K562 (cell line): ENCODE results near the gene PPP1R37. TPM values are rescaled to one million over a fixed set of nuclear protein-coding genes. Genes with fewer than 3 reads are reported as not detected.
A peak's percentile ranks its signal among the peaks of the same experiment; 100 is the strongest.

Experiments used
- ATAC-seq: fragments of 200-7000 bp; cut with Tn5 transposase; 3 replicates; pipeline ENCODE4 v1.9.1; 2020; ENCODE audit warnings: moderate library complexity
- BruUV-seq: library from RNA; stranded (reverse); fragments of 400-500 nt; replicated peaks from 2 replicates; lab custom pipeline; 2021; lab: Mats Ljungman, UMichigan
- CTCF ChIA-PET: fragments of 300-600 bp; formaldehyde crosslinking; extraction: SDS; loops from one replicate; lab custom pipeline; 2021; ENCODE audit warnings: low intra/inter-chr PET ratio; lab: Yijun Ruan, JAX
- POLR2A ChIA-PET: fragments of 300-600, 350-650 bp; sonication (Branson Sonifier 250); formaldehyde crosslinking; extraction: SDS; loops from one replicate; lab custom pipeline; 2021; ENCODE audit warnings: antibody characterized with exemption, inconsistent platforms; lab: Yijun Ruan, JAX
- DNase-seq, 4 experiments: peaks; one replicate each; pipeline versions ENCODE4 v3.0.0 to v3.0.0-alpha.2; 2011 to 2018; ENCODE audit warnings: low spot score in 3 of 4, mixed read lengths in 3 of 4; ENCODE audit errors: extremely low read depth in 1 of 4
- FAIRE-seq: peaks from 2 replicates; lab custom pipeline; 2011; peaks lifted over from hg19 to GRCh38; lab: Jason Lieb, UNC
- H2AFZ ChIP-seq: 2 replicates; pipeline ENCODE4 v1.6.0; 2011; ENCODE audit warnings: low read depth, low read length, control low read depth, inconsistent platforms
- H3K27ac ChIP-seq: fragments of 200-600 bp; 3 replicates; pipeline ENCODE4 v1.8.0; 2011; ENCODE audit warnings: low read depth, mild to moderate bottlenecking, control low read depth, inconsistent platforms, low read length, moderate library complexity, mixed read lengths; ENCODE audit errors: extremely low read depth
- H3K27me3 ChIP-seq, 2 experiments: fragments of 300-600 bp in 1 of 2; 2 replicates in 1 of 2; 3 replicates in 1 of 2; pipeline versions ENCODE4 v1.6.0 to v1.8.0; 2011; ENCODE audit warnings: inconsistent platforms in 2 of 2, low read length in 2 of 2, mild to moderate bottlenecking in 1 of 2, mixed read lengths in 1 of 2, moderate library complexity in 1 of 2; ENCODE audit not compliant: control insufficient read depth in 2 of 2, insufficient read depth in 2 of 2
- H3K36me3 ChIP-seq: fragments of 300-600 bp; 3 replicates; pipeline ENCODE4 v1.8.0; 2011; ENCODE audit warnings: mild to moderate bottlenecking, low read length, inconsistent platforms; ENCODE audit not compliant: control insufficient read depth, insufficient read depth
- H3K4me1 ChIP-seq, 2 experiments: fragments of 200-600 bp in 1 of 2; replicated peaks in 1 of 2; 2 replicates in 1 of 2; 3 replicates in 1 of 2; pipeline versions ENCODE4 v1.5.1 to v1.8.0; 2011; ENCODE audit warnings: inconsistent platforms in 2 of 2, low read length in 2 of 2, mild to moderate bottlenecking in 1 of 2, mixed read lengths in 1 of 2, moderate library complexity in 1 of 2; ENCODE audit not compliant: control insufficient read depth in 2 of 2, insufficient read depth in 2 of 2
- H3K4me2 ChIP-seq: 2 replicates; pipeline ENCODE4 v1.6.1; 2011; ENCODE audit warnings: low read length, control low read depth, inconsistent platforms, mixed read lengths; ENCODE audit not compliant: insufficient read depth
- H3K4me3 ChIP-seq: fragments of 200-600 bp; sonication (generic), shearing (Covaris generic); 2 replicates; pipeline ENCODE4 v1.5.1; 2016; ENCODE audit warnings: control low read depth, inconsistent platforms
- H3K79me2 ChIP-seq: fragments of 200-600 bp; 3 replicates; pipeline ENCODE4 v1.8.0; 2011; ENCODE audit warnings: low read length, inconsistent platforms; ENCODE audit not compliant: control insufficient read depth, insufficient read depth
- H3K9ac ChIP-seq, 2 experiments: 2 replicates each; pipeline versions ENCODE4 v1.6.0 to v1.6.1; 2011; ENCODE audit warnings: low read depth in 2 of 2, low read length in 2 of 2, control low read depth in 1 of 2, inconsistent platforms in 1 of 2, mild to moderate bottlenecking in 1 of 2, mixed read lengths in 1 of 2; ENCODE audit not compliant: insufficient read depth in 1 of 2
- H3K9me1 ChIP-seq: one replicate; pipeline ENCODE4 v1.6.0; 2011; ENCODE audit warnings: inconsistent platforms, mild to moderate bottlenecking, low read length, moderate library complexity; ENCODE audit not compliant: control insufficient read depth, insufficient read depth
- H3K9me3 ChIP-seq: replicated peaks from 2 replicates; pipeline ENCODE4 v1.5.1; 2011; ENCODE audit warnings: low read depth, low read length, inconsistent platforms; ENCODE audit not compliant: control insufficient read depth, insufficient read depth
- H4K20me1 ChIP-seq: replicated peaks from 2 replicates; pipeline ENCODE4 v1.6.1; 2011; ENCODE audit warnings: low read length, inconsistent platforms, mixed read lengths; ENCODE audit not compliant: control insufficient read depth, insufficient read depth
- HSF4 ChIP-seq: fragments of 250-450 bp; sonication (Bioruptor Pico); IDR thresholded peaks from 2 replicates; pipeline ENCODE4 v2.1.2; 2022; ENCODE audit warnings: mild to moderate bottlenecking, moderate library complexity, borderline replicate concordance
- KLF16 ChIP-seq: IDR thresholded peaks from 2 replicates; pipeline ENCODE4 v1.6.1; 2016; ENCODE audit warnings: antibody characterized with exemption
- POLR2G ChIP-seq: fragments of 200-400 bp; formaldehyde crosslinking; IDR thresholded peaks from 2 replicates; pipeline ENCODE4 v1.6.1; 2017; ENCODE audit warnings: low read depth, mild to moderate bottlenecking, antibody characterized with exemption, low read length, moderate library complexity
- ZNF263 ChIP-seq: sonication (generic); formaldehyde crosslinking; IDR thresholded peaks from 2 replicates; pipeline ENCODE4 v1.8.0; 2022; ENCODE audit warnings: mild to moderate bottlenecking, missing genetic modification reagents, borderline replicate concordance
- WGBS: fragments of 100-300 bp; shearing (Covaris generic); methylation state at CpG from one replicate; pipeline ENCODE4 v1.1.6; 2016; ENCODE audit warnings: low coverage, mixed read lengths; ENCODE audit not compliant: insufficient coverage; ENCODE audit errors: missing lambda C conversion rate; 5-methylcytosine and 5-hydroxymethylcytosine counted together
- in situ Hi-C: fragments of 300-500 bp; cut with MboI; formaldehyde crosslinking; loops from 4 replicates; pipeline ENCODE4 v1.15.0; 2018; ENCODE audit warnings: inconsistent platforms, mixed read lengths
- intact Hi-C: fragments of 100-400 bp; cut with micrococcal nuclease; formaldehyde crosslinking; loops from 2 replicates; pipeline ENCODE4 v1.14.2; 2022
- polyA plus RNA-seq, 8 experiments: library from polyadenylated mRNA; depleted of rRNA in 4 of 8; stranded (reverse) in 5 of 8; unstranded in 3 of 8; fragments of >200 nt; fragmentation: Nextera tagmentation in 2 of 8; fragmentation: Illumina TruSeq in 1 of 8; extraction: Ambion mirVana in 2 of 8; extraction: Trizol in 1 of 8; gene quantifications; 2 replicates each; pipeline versions ENCODE4 v1.2.1 to v1.2.3, GENCODE V29; 2011 to 2014; ENCODE audit warnings: inconsistent platforms in 1 of 8, missing spikeins in 1 of 8
- total RNA-seq, 7 experiments: library from RNA; depleted of rRNA in 6 of 7; stranded (reverse); fragments of >200 nt in 6 of 7; fragmentation: Illumina TruSeq in 2 of 7; extraction: Trizol in 2 of 7; gene quantifications; 2 replicates each; pipeline versions ENCODE4 v1.2.1 to v1.2.3, GENCODE V29; 2011 to 2021; ENCODE audit warnings: low replicate concordance in 1 of 7

The PPP1R37 gene
- total and polyA plus RNA-seq, 9 of the 15 experiments (the other 6 are each of a cell fraction or from before 2014, with no cell fraction given): 0.04 to 20.3 (median 7.3) TPM

DNA sequence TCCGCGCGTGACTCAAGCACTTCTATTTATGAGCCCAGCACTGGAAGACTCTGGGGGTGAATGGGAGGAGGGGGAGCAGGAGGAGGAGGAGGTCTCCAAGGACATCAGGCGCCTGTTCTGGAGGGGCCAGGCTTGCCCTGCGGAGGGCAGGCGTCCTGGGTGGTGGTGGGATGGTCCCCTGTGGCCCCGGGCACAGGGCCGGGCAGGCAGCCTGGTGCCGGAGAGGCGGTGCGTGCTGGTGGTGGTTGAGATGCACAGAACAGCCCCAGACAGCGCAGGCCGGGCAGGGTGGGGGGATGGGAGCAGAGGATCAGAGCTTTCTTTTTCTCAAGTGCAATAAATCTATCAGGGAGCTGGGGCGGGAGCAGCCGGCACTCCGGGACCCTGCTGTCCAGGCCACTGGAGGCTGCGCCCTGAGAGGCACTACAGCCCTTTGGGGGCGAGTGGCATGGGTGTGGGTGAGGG, 53.8 kb downstream of the PPP1R37 start:
- H3K27me3 ChIP-seq: no peaks in the 10 kb centered on the region
- in situ Hi-C loops: no loop called here
- CTCF ChIA-PET: no interaction called here
- DNase-seq (no peak), FAIRE-seq (no peak), ATAC-seq (no peak)
- no peak overlapping the region for H3K4me2 ChIP-seq
- H4K20me1 ChIP-seq: no peaks in the 10 kb centered on the region
- intact Hi-C loops: no loop called here
- peaks cover 43% of the 10 kb centered on the region; the same call in 1 of the 3 replicates for H3K36me3 ChIP-seq
- H3K4me3 ChIP-seq: no peak overlapping the region
- no peak overlapping the region; a peak in 1 of 4 replicates for H3K9ac ChIP-seq
- H3K27ac ChIP-seq: no peak overlapping the region
- BruUV-seq: no TSS peak
- POLR2A ChIA-PET: interaction anchor here (0.6 kb wide), 2 partner anchors 18 to 55 kb away, joined by 3 read pairs; no protein-coding TSS in a partner anchor
- H3K4me1 ChIP-seq: peaks cover 0 to 59% of the 10 kb centered on the region in 2 experiments; a peak in 2 of 5 replicates
- TF ChIP-seq KLF16 (no peak), HSF4 (CRISPR knock-in tag) (no peak), POLR2G (peak; percentile 57), ZNF263 (peak; percentile 85; the same call in 1 of the 2 replicates)
- TF ChIP-seq, all 486 proteins: peak for 2
- no peaks in the 10 kb centered on the region for H3K79me2 ChIP-seq
- no peak overlapping the region for H2AFZ ChIP-seq
- H3K9me1 ChIP-seq: no peaks in the 10 kb centered on the region
- 85% methylated on average over 13 of the region's 18 CpGs for WGBS
- no peaks in the 10 kb centered on the region for H3K9me3 ChIP-seq
